Gastrocnemius medialis (tissue), 4 donors: Measurements from ENCODE around the gene PRKD1. TPM values are rescaled to one million over a fixed set of nuclear protein-coding genes. Genes with fewer than 3 reads are reported as not detected.

Experiments
- ATAC-seq, 2 donors: fragments of 150-250 bp; one replicate each; pipeline ENCODE4 v1.9.1; 2016
- DNase-seq, 2 donors: peaks; one replicate each; pipeline ENCODE4 v3.0.0-alpha.2; 2019
- H3K27ac ChIP-seq, 4 donors: fragments of 200-600 bp; sonication (generic); 1 replicate in 1 of 4; 2 replicates in 3 of 4; pipeline ENCODE4 v1.5.1; 2016 to 2018; ENCODE audit warnings: mild to moderate bottlenecking in 2 of 4, moderate library complexity in 1 of 4
- H3K27me3 ChIP-seq, 3 donors: fragments of 200-600 bp; sonication (generic) in 2 of 3; 1 replicate in 1 of 3; 2 replicates in 2 of 3; pipeline versions ENCODE4 v1.5.1 to v1.6.0; 2016 to 2019; ENCODE audit warnings: mild to moderate bottlenecking in 1 of 3, moderate library complexity in 1 of 3
- H3K36me3 ChIP-seq, 2 donors: fragments of 200-600 bp; sonication (generic) in 1 of 2; one replicate each; pipeline ENCODE4 v1.5.1; 2017 to 2018
- H3K4me1 ChIP-seq, 2 donors: fragments of 200-600 bp; sonication (generic) in 1 of 2; one replicate each; pipeline ENCODE4 v1.5.1; 2016 to 2017; ENCODE audit warnings: mild to moderate bottlenecking in 2 of 2
- H3K4me3 ChIP-seq, 4 donors: fragments of 200-600 bp; sonication (generic) in 3 of 4; 1 replicate in 1 of 4; 2 replicates in 3 of 4; pipeline ENCODE4 v1.5.1; 2016 to 2019; ENCODE audit warnings: mild to moderate bottlenecking in 2 of 4
- H3K9me3 ChIP-seq, 3 donors: fragments of 200-600 bp; sonication (generic) in 2 of 3; 1 replicate in 1 of 3; 2 replicates in 2 of 3; pipeline ENCODE4 v1.5.1; 2016 to 2019
- CTCF ChIP-seq, 5 experiments: fragments of 450-650 bp in 3 of 5; fragments of 200-600 bp in 2 of 5; sonication (generic) in 2 of 5; IDR thresholded peaks in 4 of 5; conservative IDR thresholded peaks in 1 of 5; 1 replicate in 4 of 5; 2 replicates in 1 of 5; pipeline ENCODE4 v1.5.1; 2016 to 2019; ENCODE audit warnings: antibody characterized with exemption in 5 of 5, mild to moderate bottlenecking in 3 of 5, moderate library complexity in 3 of 5
- POLR2A ChIP-seq, 2 donors: fragments of 450-650 bp; IDR thresholded peaks; one replicate each; pipeline ENCODE4 v1.6.1; 2017; ENCODE audit warnings: antibody characterized with exemption in 2 of 2, mild to moderate bottlenecking in 2 of 2, moderate library complexity in 2 of 2
- in situ Hi-C, 4 donors: fragments of 200-750 bp; cut with MboI; loops; one replicate each; pipeline versions ENCODE4 v1.15.0 to v1.8.0; 2017; ENCODE audit warnings: low sequenced_read_pairs in 4 of 4
- intact Hi-C: fragments of 100-400 bp; cut with DNase I; formaldehyde crosslinking; loops from one replicate; pipeline ENCODE4 v1.15.1; 2023; ENCODE audit warnings: low total_unique reads
- total RNA-seq, 4 donors: library from RNA; depleted of rRNA; stranded (reverse); fragments of >200 nt; gene quantifications; one replicate each; pipeline versions ENCODE4 v1.1.0 to v1.2.3, GENCODE V29; 2016

Gene PRKD1
- total RNA-seq, 4 donors from 2014 or later, result 1.5 to 4.1 (median 1.7) TPM

GRCh38 chr14:29674566-29675285 is 252.9 kb downstream of the PRKD1 start:
- H3K4me1 ChIP-seq, result no peaks in the 10 kb centered on the region
- H3K36me3 ChIP-seq, result no peaks in the 10 kb centered on the region
- no peak overlapping the region for H3K4me3 ChIP-seq
- H3K9me3 ChIP-seq, result no peaks in the 10 kb centered on the region
- no peak overlapping the region for H3K27ac ChIP-seq
- no peaks in the 10 kb centered on the region for H3K27me3 ChIP-seq
- in situ Hi-C loops, result no loop called here
- TF ChIP-seq POLR2A (IDR thresholded peaks at IDR 0.05) (no peak), CTCF (IDR thresholded peaks at IDR 0.05 in 4 of 5, conservative IDR thresholded peaks at IDR 0.05 in 1 of 5) (no peak)
- DNase-seq, result no peak
- intact Hi-C loops, result no loop called here
- ATAC-seq, result no peak

- Histone ChIP-seq H3K9me3 (no peaks in the 10 kb centered on the region), H3K27me3 (no peaks in the 10 kb centered on the region), H3K36me3 (no peaks in the 10 kb centered on the region), H3K27ac (no peak overlapping the region), H3K4me3 (no peak overlapping the region), H3K4me1 (no peaks in the 10 kb centered on the region)
- TF ChIP-seq POLR2A (IDR thresholded peaks at IDR 0.05), result no peak
- no peak for TF ChIP-seq CTCF (IDR thresholded peaks at IDR 0.05 in 4 of 5, conservative IDR thresholded peaks at IDR 0.05 in 1 of 5)
- in situ Hi-C loops (no loop called here), intact Hi-C loops (no loop called here)
- no peak for ATAC-seq
- no peak for DNase-seq
These were observed 254.8 kb downstream of the PRKD1 start for GRCh38 chr14:29672831-29673230.

- Histone ChIP-seq H3K27ac (no peak overlapping the region), H3K4me3 (no peak overlapping the region), H3K36me3 (no peaks in the 10 kb centered on the region), H3K27me3 (no peaks in the 10 kb centered on the region), H3K9me3 (no peaks in the 10 kb centered on the region), H3K4me1 (no peaks in the 10 kb centered on the region)
- in situ Hi-C loops, result no loop called here
- no peak for DNase-seq
- ATAC-seq, result no peak
- intact Hi-C loops, result no loop called here
- TF ChIP-seq POLR2A (IDR thresholded peaks at IDR 0.05), result no peak
- TF ChIP-seq CTCF (IDR thresholded peaks at IDR 0.05 in 4 of 5, conservative IDR thresholded peaks at IDR 0.05 in 1 of 5), result no peak
These were observed 256.6 kb downstream of the PRKD1 start for GRCh38 chr14:29671034-29671433.

GRCh38 chr14:29668201-29668600 is 259.4 kb downstream of the PRKD1 start:
- in situ Hi-C loops, result no loop called here
- no peak for DNase-seq
- H3K4me3 ChIP-seq, result no peak overlapping the region

More at GRCh38 chr14:29668201-29668600, 259.4 kb downstream of the PRKD1 start:
- Histone ChIP-seq H3K9me3 (no peaks in the 10 kb centered on the region), H3K4me1 (no peaks in the 10 kb centered on the region), H3K27ac (no peak overlapping the region), H3K27me3 (no peaks in the 10 kb centered on the region), H3K36me3 (peaks cover 0 to 7% of the 10 kb centered on the region in 2 donors)
- no peak for ATAC-seq
- intact Hi-C loops, result no loop called here
- TF ChIP-seq POLR2A (IDR thresholded peaks at IDR 0.05) (no peak), CTCF (IDR thresholded peaks at IDR 0.05 in 4 of 5, conservative IDR thresholded peaks at IDR 0.05 in 1 of 5) (no peak)
